Anterior cingulate cortex (tissue), 58 donors: ENCODE results near the gene RFK.

ENCODE experiments used
- DNase-seq, 58 donors: peaks; one replicate each; lab custom pipeline; 2025; lab: John Stamatoyannopoulos, UW

RFK gene

GRCh38 chr9:76341616-76342015 is 52.6 kb downstream of the RFK start:
- DNase-seq: no peak

GRCh38 chr9:76338418-76338817 is 55.8 kb downstream of the RFK start:
- DNase-seq: no peak

- DNase-seq: no peak
Measured at GRCh38 chr9:76336027-76336426, 58.2 kb downstream of the RFK start.
